ENCODE measurements around the gene WDR90.

DNA sequence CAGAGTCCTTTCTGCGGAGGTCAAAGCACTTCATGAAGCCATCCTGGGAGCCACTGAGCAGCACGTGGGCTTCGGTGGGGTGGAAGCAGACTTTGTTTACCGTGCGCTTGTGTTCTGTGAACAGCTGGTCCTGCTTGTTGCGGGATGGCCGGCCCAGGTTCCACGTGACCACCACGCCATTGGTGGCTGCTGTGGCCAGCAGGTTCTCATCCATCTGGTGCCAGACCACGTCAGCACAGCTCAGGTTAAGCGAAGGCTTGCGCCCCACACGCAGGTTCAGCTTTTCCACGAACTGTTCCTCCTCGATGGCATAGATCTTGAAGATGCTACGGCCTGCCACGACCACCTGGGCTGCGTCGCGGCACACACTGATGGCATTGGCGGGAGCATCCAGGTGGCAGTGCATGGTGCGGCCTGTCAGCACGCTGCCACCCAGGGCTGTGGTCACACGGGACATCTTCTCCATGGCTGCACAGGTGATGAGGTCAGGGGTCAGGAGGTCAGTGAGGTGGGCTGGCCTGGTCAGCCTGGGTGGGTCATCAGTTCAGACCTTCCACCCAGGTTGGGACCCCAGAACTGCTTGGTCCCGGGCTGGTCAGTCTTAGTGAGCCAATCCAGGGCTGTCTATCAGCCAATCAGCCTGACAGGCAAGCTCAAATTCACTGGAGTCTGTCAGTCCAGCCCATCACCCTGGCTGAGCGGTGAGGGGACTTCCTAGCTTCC lies 40.2 kb downstream of the WDR90 start:
- TF ChIP-seq EZH2phosphoT487 (IDR thresholded peaks at IDR 0.05; ENCODE audit: insufficient read depth, low read depth) (no peak), EZH2 (IDR thresholded peaks at IDR 0.05; ENCODE audit: insufficient read depth, poor library complexity, severe bottlenecking) (no peak)

Measured in GM23248 (cell line).